ENCODE data around the gene PLTP.

GRCh38 chr20:45886590-45887345, 25.2 kb downstream of the PLTP start:
- no peak for TF ChIP-seq EZH2 (IDR thresholded peaks at IDR 0.05; ENCODE audit: low read length, unreplicated experiment)
- TF ChIP-seq CTCF (conservative IDR thresholded peaks at IDR 0.05; ENCODE audit: low read depth, low read length): no peak

All from PC-3 (cell line).